ENCODE measurements around the gene CXCL14.
A peak's percentile ranks its signal among the peaks of the same experiment; 100 is the strongest.

Gene CXCL14

GRCh38 chr5:135547590-135548254 lies 31.1 kb downstream of the CXCL14 start:
- no peak overlapping the region for H3K4ac ChIP-seq (ENCODE audit: low read depth, low read length)
- H3K14ac ChIP-seq (ENCODE audit: low read length), result no peak overlapping the region
- peaks cover 6 to 7% of the 10 kb centered on the region in 2 experiments for H3K4me1 ChIP-seq (ENCODE audit: control insufficient read depth in 1 of 2, insufficient read depth in 2 of 2, low read length in 2 of 2)
- no peaks in the 10 kb centered on the region for H3K79me1 ChIP-seq (ENCODE audit: low read length)
- no peak overlapping the region for H2BK120ac ChIP-seq (ENCODE audit: insufficient read depth, low read length, poor library complexity)
- H2AFZ ChIP-seq (ENCODE audit: insufficient read depth, low read length, poor library complexity), result no peak overlapping the region
- no CpG with 5 or more reads among the region's 8 CpGs for WGBS (ENCODE audit: extremely low coverage, insufficient coverage, insufficient read length)
- H3K4me3 ChIP-seq (ENCODE audit: low read depth, low read length), result no peak overlapping the region
- no peak overlapping the region for H4K12ac ChIP-seq (ENCODE audit: low read depth, low read length)
- peaks cover 6% of the 10 kb centered on the region for H3K9me3 ChIP-seq (ENCODE audit: insufficient read depth, low read depth, low read length)
- no peak overlapping the region for H4K8ac ChIP-seq (ENCODE audit: low read depth, low read length)
- H2AK5ac ChIP-seq (ENCODE audit: low read length), result no peak overlapping the region
- H2BK5ac ChIP-seq (ENCODE audit: low read depth, low read length, poor library complexity), result no peak overlapping the region
- H3K36me3 ChIP-seq (ENCODE audit: control insufficient read depth in 1 of 2, insufficient read depth in 2 of 2, low read length in 2 of 2), result no peaks in the 10 kb centered on the region
- no peak overlapping the region for H2BK12ac ChIP-seq (ENCODE audit: low read length)
- no peak overlapping the region for H3K4me2 ChIP-seq (ENCODE audit: low read length)
- H3K27ac ChIP-seq (ENCODE audit: low read depth, low read length), result no peak overlapping the region
- peaks cover 51% of the 10 kb centered on the region for H3K27me3 ChIP-seq (ENCODE audit: insufficient read depth, low read length)
- H3K23ac ChIP-seq (ENCODE audit: low read length), result no peak overlapping the region
- no peaks in the 10 kb centered on the region for H3K79me2 ChIP-seq (ENCODE audit: control insufficient read depth, insufficient read depth, low read length, poor library complexity)
- no peak overlapping the region for H3K9ac ChIP-seq (ENCODE audit: low read length)
- H4K91ac ChIP-seq (ENCODE audit: low read depth, low read length), result no peak overlapping the region
- no peak for DNase-seq
- no peak overlapping the region for H3K18ac ChIP-seq (ENCODE audit: low read length)

DNA sequence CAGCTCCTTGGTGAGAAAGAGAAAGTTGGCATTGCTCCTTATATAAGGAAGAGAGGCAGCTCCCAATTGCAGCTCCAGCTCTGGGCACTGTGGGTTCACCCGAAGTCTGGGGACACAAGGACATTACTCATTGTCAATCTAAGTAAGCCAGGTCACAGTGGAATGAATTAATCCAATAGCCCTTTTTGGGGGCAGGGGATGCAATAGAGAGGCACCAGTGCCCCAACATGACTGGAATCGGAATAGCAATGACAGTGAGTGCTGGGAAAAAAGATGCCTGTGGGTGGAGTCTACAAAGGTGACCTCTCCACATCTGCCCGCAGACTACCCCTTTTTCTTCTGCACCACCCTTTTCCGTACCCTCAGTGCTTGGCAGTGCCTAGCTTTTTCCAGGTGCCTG lies 31.9 kb downstream of the CXCL14 start:
- Histone ChIP-seq H3K9ac (ENCODE audit: low read length) (peak overlapping the region; percentile 30), H4K91ac (ENCODE audit: low read depth, low read length) (no peak overlapping the region), H3K14ac (ENCODE audit: low read length) (no peak overlapping the region), H3K4me3 (ENCODE audit: low read depth, low read length) (no peak overlapping the region), H3K27ac (ENCODE audit: low read depth, low read length) (no peak overlapping the region), H3K27me3 (ENCODE audit: insufficient read depth, low read length) (peaks cover 57% of the 10 kb centered on the region), H2BK120ac (ENCODE audit: insufficient read depth, low read length, poor library complexity) (no peak overlapping the region), H4K12ac (ENCODE audit: low read depth, low read length) (no peak overlapping the region), H4K8ac (ENCODE audit: low read depth, low read length) (no peak overlapping the region), H2AFZ (ENCODE audit: insufficient read depth, low read length, poor library complexity) (no peak overlapping the region), H3K4me1 (ENCODE audit: control insufficient read depth in 1 of 2, insufficient read depth in 2 of 2, low read length in 2 of 2) (peaks cover 6 to 7% of the 10 kb centered on the region in 2 experiments), H2AK5ac (ENCODE audit: low read length) (no peak overlapping the region), H3K79me2 (ENCODE audit: control insufficient read depth, insufficient read depth, low read length, poor library complexity) (no peaks in the 10 kb centered on the region), H2BK12ac (ENCODE audit: low read length) (no peak overlapping the region), H3K79me1 (ENCODE audit: low read length) (no peaks in the 10 kb centered on the region), H3K23ac (ENCODE audit: low read length) (no peak overlapping the region), H3K4ac (ENCODE audit: low read depth, low read length) (no peak overlapping the region), H2BK5ac (ENCODE audit: low read depth, low read length, poor library complexity) (no peak overlapping the region), H3K4me2 (ENCODE audit: low read length) (no peak overlapping the region), H3K18ac (ENCODE audit: low read length) (no peak overlapping the region), H3K36me3 (ENCODE audit: control insufficient read depth in 1 of 2, insufficient read depth in 2 of 2, low read length in 2 of 2) (no peaks in the 10 kb centered on the region), H3K9me3 (ENCODE audit: insufficient read depth, low read depth, low read length) (peaks cover 9% of the 10 kb centered on the region)
- no peak for DNase-seq
- no CpG with 5 or more reads among the region's 4 CpGs for WGBS (ENCODE audit: extremely low coverage, insufficient coverage, insufficient read length)

DNA sequence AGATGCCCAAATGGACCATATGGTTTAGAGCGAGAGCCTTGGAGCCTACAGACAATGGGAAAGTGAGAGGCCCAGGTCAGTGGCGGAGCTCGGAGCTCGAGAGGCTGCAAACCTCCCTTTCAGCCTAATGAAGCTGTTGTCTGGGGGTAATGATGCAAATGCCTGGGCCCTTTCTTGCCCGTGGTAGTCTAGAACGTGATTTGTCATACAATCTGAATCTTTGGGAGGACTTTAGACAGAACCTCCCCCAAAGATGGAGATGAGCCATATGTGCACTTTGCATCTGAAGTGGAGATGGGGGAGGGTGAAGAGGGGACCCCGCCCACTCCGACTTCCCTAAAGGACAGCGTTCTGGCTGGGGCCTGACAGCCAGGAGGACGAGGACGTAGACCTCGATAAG lies 32.7 kb downstream of the CXCL14 start:
- Histone ChIP-seq H3K9ac (ENCODE audit: low read length) (no peak overlapping the region), H3K4me3 (ENCODE audit: low read depth, low read length) (no peak overlapping the region), H2BK120ac (ENCODE audit: insufficient read depth, low read length, poor library complexity) (no peak overlapping the region), H2BK5ac (ENCODE audit: low read depth, low read length, poor library complexity) (no peak overlapping the region), H2AK5ac (ENCODE audit: low read length) (no peak overlapping the region), H4K8ac (ENCODE audit: low read depth, low read length) (no peak overlapping the region), H3K18ac (ENCODE audit: low read length) (no peak overlapping the region), H3K23ac (ENCODE audit: low read length) (no peak overlapping the region), H2AFZ (ENCODE audit: insufficient read depth, low read length, poor library complexity) (no peak overlapping the region), H3K27ac (ENCODE audit: low read depth, low read length) (no peak overlapping the region), H4K12ac (ENCODE audit: low read depth, low read length) (no peak overlapping the region), H3K4ac (ENCODE audit: low read depth, low read length) (no peak overlapping the region), H3K14ac (ENCODE audit: low read length) (no peak overlapping the region), H3K36me3 (ENCODE audit: control insufficient read depth in 1 of 2, insufficient read depth in 2 of 2, low read length in 2 of 2) (no peaks in the 10 kb centered on the region), H4K91ac (ENCODE audit: low read depth, low read length) (no peak overlapping the region), H3K79me1 (ENCODE audit: low read length) (no peaks in the 10 kb centered on the region), H3K4me1 (ENCODE audit: control insufficient read depth in 1 of 2, insufficient read depth in 2 of 2, low read length in 2 of 2) (peaks cover 6 to 7% of the 10 kb centered on the region in 2 experiments), H3K9me3 (ENCODE audit: insufficient read depth, low read depth, low read length) (peaks cover 12% of the 10 kb centered on the region), H2BK12ac (ENCODE audit: low read length) (no peak overlapping the region), H3K79me2 (ENCODE audit: control insufficient read depth, insufficient read depth, low read length, poor library complexity) (no peaks in the 10 kb centered on the region), H3K27me3 (ENCODE audit: insufficient read depth, low read length) (peaks cover 62% of the 10 kb centered on the region), H3K4me2 (ENCODE audit: low read length) (no peak overlapping the region)
- no CpG with 5 or more reads among the region's 12 CpGs for WGBS (ENCODE audit: extremely low coverage, insufficient coverage, insufficient read length)
- DNase-seq, result no peak

GRCh38 chr5:135545099-135545498 lies 33.7 kb downstream of the CXCL14 start:
- Histone ChIP-seq H3K4me1 (ENCODE audit: control insufficient read depth in 1 of 2, insufficient read depth in 2 of 2, low read length in 2 of 2) (peaks cover 6 to 7% of the 10 kb centered on the region in 2 experiments), H3K27me3 (ENCODE audit: insufficient read depth, low read length) (peaks cover 67% of the 10 kb centered on the region), H2BK12ac (ENCODE audit: low read length) (no peak overlapping the region), H4K12ac (ENCODE audit: low read depth, low read length) (no peak overlapping the region), H3K27ac (ENCODE audit: low read depth, low read length) (no peak overlapping the region), H2AK5ac (ENCODE audit: low read length) (no peak overlapping the region), H3K14ac (ENCODE audit: low read length) (no peak overlapping the region), H2BK5ac (ENCODE audit: low read depth, low read length, poor library complexity) (no peak overlapping the region), H4K8ac (ENCODE audit: low read depth, low read length) (no peak overlapping the region), H2AFZ (ENCODE audit: insufficient read depth, low read length, poor library complexity) (no peak overlapping the region), H3K36me3 (ENCODE audit: control insufficient read depth in 1 of 2, insufficient read depth in 2 of 2, low read length in 2 of 2) (no peaks in the 10 kb centered on the region), H3K23ac (ENCODE audit: low read length) (no peak overlapping the region), H2BK120ac (ENCODE audit: insufficient read depth, low read length, poor library complexity) (no peak overlapping the region), H3K9me3 (ENCODE audit: insufficient read depth, low read depth, low read length) (peaks cover 12% of the 10 kb centered on the region), H3K18ac (ENCODE audit: low read length) (no peak overlapping the region), H3K79me1 (ENCODE audit: low read length) (no peaks in the 10 kb centered on the region), H3K4me2 (ENCODE audit: low read length) (peak overlapping the region; percentile 42), H3K79me2 (ENCODE audit: control insufficient read depth, insufficient read depth, low read length, poor library complexity) (no peaks in the 10 kb centered on the region), H4K91ac (ENCODE audit: low read depth, low read length) (no peak overlapping the region), H3K4ac (ENCODE audit: low read depth, low read length) (no peak overlapping the region), H3K9ac (ENCODE audit: low read length) (no peak overlapping the region), H3K4me3 (ENCODE audit: low read depth, low read length) (no peak overlapping the region)
- whole genome bisulfite sequencing (ENCODE audit: extremely low coverage, insufficient coverage, insufficient read length), result no CpG with 5 or more reads among the region's 17 CpGs
- DNase-seq, result no peak
